HL-60 (cell line): Measurements from ENCODE around the gene PITPNC1.

Experiments
- DNase-seq, 2 experiments: peaks; one replicate each; pipeline ENCODE4 v3.0.0-alpha.2; 2010 to 2020; ENCODE audit warnings: low read depth in 1 of 2, low spot score in 1 of 2
- H3K27ac ChIP-seq: fragments of 250-450 bp; sonication (Bioruptor Pico); replicated peaks from 2 replicates; pipeline ENCODE4 v1.5.1; 2020; ENCODE audit warnings: mild to moderate bottlenecking, moderate library complexity
- H3K27me3 ChIP-seq: fragments of 250-450 bp; sonication (Bioruptor Pico); 2 replicates; pipeline ENCODE4 v1.5.1; 2021; ENCODE audit warnings: mild to moderate bottlenecking, moderate library complexity; ENCODE audit not compliant: insufficient read depth, poor library complexity, severe bottlenecking
- H3K4me3 ChIP-seq: replicated peaks from 2 replicates; pipeline ENCODE4 v1.5.1; 2011; ENCODE audit warnings: mild to moderate bottlenecking, control low read depth, low read length; ENCODE audit not compliant: insufficient read depth
- GABPA ChIP-seq: IDR thresholded peaks from 2 replicates; pipeline ENCODE4 v1.6.1; 2012; ENCODE audit warnings: low read depth
- POLR2AphosphoS5 ChIP-seq: IDR thresholded peaks from 2 replicates; pipeline ENCODE4 v1.6.1; 2012; ENCODE audit warnings: low read depth
- SPI1 ChIP-seq: IDR thresholded peaks from 2 replicates; pipeline ENCODE4 v1.6.1; 2012; ENCODE audit warnings: low read depth, mild to moderate bottlenecking, borderline replicate concordance
- TF ChIP-seq, protein P1 (sequence below): IDR thresholded peaks from 2 replicates; pipeline ENCODE4 v1.6.1; 2012; ENCODE audit warnings: low read depth; ENCODE audit not compliant: insufficient replicate concordance
- TF ChIP-seq, protein P2 (sequence below): IDR thresholded peaks from one replicate; pipeline ENCODE4 v1.5.1; 2011; ENCODE audit warnings: low read length, control low read depth, inconsistent platforms; ENCODE audit not compliant: insufficient read depth

PITPNC1 gene

DNA sequence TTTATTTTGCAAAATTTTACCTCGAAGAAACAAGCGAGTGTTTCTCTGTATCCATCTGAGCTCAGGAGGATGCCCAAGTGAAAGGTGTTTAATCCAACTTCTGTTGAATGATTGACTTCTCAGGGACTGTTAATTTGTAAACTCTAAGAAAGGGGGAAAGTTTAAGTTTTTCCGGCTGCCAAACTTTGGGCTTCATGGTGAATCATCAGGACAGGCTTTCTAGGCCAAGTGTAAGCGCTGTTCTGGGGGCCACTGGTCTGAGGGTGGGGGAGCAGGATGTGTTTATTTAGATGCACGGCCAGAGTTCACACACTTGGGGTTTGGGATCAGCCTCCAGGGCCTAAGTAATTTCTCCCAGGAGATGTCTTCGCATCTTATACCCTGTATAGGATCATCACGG, 110.4 kb downstream of the PITPNC1 start:
- H3K4me3 ChIP-seq = no peak overlapping the region
- no peaks in the 10 kb centered on the region for H3K27me3 ChIP-seq
- DNase-seq = no peak
- TF ChIP-seq, protein P1, sequence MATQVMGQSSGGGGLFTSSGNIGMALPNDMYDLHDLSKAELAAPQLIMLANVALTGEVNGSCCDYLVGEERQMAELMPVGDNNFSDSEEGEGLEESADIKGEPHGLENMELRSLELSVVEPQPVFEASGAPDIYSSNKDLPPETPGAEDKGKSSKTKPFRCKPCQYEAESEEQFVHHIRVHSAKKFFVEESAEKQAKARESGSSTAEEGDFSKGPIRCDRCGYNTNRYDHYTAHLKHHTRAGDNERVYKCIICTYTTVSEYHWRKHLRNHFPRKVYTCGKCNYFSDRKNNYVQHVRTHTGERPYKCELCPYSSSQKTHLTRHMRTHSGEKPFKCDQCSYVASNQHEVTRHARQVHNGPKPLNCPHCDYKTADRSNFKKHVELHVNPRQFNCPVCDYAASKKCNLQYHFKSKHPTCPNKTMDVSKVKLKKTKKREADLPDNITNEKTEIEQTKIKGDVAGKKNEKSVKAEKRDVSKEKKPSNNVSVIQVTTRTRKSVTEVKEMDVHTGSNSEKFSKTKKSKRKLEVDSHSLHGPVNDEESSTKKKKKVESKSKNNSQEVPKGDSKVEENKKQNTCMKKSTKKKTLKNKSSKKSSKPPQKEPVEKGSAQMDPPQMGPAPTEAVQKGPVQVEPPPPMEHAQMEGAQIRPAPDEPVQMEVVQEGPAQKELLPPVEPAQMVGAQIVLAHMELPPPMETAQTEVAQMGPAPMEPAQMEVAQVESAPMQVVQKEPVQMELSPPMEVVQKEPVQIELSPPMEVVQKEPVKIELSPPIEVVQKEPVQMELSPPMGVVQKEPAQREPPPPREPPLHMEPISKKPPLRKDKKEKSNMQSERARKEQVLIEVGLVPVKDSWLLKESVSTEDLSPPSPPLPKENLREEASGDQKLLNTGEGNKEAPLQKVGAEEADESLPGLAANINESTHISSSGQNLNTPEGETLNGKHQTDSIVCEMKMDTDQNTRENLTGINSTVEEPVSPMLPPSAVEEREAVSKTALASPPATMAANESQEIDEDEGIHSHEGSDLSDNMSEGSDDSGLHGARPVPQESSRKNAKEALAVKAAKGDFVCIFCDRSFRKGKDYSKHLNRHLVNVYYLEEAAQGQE = no peak
- TF ChIP-seq SPI1 = no peak
- TF ChIP-seq, protein P2, sequence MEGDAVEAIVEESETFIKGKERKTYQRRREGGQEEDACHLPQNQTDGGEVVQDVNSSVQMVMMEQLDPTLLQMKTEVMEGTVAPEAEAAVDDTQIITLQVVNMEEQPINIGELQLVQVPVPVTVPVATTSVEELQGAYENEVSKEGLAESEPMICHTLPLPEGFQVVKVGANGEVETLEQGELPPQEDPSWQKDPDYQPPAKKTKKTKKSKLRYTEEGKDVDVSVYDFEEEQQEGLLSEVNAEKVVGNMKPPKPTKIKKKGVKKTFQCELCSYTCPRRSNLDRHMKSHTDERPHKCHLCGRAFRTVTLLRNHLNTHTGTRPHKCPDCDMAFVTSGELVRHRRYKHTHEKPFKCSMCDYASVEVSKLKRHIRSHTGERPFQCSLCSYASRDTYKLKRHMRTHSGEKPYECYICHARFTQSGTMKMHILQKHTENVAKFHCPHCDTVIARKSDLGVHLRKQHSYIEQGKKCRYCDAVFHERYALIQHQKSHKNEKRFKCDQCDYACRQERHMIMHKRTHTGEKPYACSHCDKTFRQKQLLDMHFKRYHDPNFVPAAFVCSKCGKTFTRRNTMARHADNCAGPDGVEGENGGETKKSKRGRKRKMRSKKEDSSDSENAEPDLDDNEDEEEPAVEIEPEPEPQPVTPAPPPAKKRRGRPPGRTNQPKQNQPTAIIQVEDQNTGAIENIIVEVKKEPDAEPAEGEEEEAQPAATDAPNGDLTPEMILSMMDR = no peak
- TF ChIP-seq GABPA = no peak
- no peak for TF ChIP-seq POLR2AphosphoS5
- H3K27ac ChIP-seq = no peak overlapping the region

DNA sequence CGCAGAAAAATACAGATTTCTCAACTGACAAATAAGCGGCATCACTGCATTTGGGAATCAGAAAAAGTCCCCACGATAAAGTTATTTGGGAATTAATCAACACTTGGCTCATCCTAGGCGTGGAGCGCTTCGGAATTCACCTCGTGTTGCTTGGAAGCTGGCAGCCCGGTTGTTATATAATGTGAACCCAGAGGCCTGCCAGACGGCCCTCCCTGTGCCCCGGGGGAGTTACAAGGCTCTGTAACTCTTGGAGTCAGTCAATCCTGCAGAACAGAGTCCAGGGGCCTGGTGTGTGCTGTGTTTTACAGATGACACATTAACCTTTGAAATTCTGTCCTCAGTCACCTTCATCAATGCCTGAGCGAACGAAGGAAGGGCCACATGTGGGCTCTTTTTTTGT, 111.1 kb downstream of the PITPNC1 start:
- no peak for DNase-seq
- TF ChIP-seq, protein P1 = no peak
- TF ChIP-seq POLR2AphosphoS5 (no peak), GABPA (no peak), SPI1 (no peak)
- TF ChIP-seq, protein P2 = no peak
- Histone ChIP-seq H3K27me3 (no peaks in the 10 kb centered on the region), H3K4me3 (no peak overlapping the region), H3K27ac (no peak overlapping the region)

DNA sequence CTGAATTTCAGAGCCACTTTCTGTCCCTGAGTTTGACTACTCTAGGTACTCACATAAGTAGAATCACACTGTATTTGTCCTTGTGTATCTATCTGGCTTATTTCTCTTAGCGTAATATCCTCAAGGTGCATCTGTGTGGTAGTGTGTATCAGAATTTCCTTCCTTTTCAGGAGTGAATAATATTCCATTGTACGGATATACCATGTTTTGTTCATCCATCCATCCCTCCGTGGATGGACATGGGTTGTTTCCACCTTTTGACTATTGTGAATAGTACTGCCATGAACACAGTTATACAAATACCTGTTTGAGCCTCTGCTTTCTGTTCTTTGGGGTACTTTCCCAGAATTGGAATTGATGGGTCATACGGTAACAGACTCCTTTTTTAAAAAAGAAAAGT, 111.7 kb downstream of the PITPNC1 start:
- DNase-seq = no peak
- TF ChIP-seq GABPA (no peak), POLR2AphosphoS5 (no peak), SPI1 (no peak)
- TF ChIP-seq, protein P2 = no peak
- TF ChIP-seq, protein P1 = no peak
- no peak overlapping the region for H3K27ac ChIP-seq
- no peak overlapping the region for H3K4me3 ChIP-seq
- no peaks in the 10 kb centered on the region for H3K27me3 ChIP-seq
